Kidney (tissue), 14 donors: Measurements from ENCODE around the gene SNRPN. TPM values are rescaled to one million over a fixed set of nuclear protein-coding genes. Genes with fewer than 3 reads are reported as not detected.
A peak's percentile ranks its signal among the peaks of the same experiment; 100 is the strongest.

Experiments used
- DNase-seq, 5 donors: peaks; one replicate each; pipeline ENCODE4 v3.0.0-alpha.2; 2013 to 2020
- FAIRE-seq: peaks from 2 replicates; lab custom pipeline; 2012; peaks lifted over from hg19 to GRCh38; lab: Jason Lieb, UNC
- H3K27ac ChIP-seq, 2 donors: one replicate each; pipeline ENCODE4 v1.7.0; 2013; ENCODE audit warnings: low read depth in 2 of 2, low read length in 2 of 2, inconsistent platforms in 1 of 2
- H3K27me3 ChIP-seq: one replicate; pipeline ENCODE4 v1.7.1; 2013; ENCODE audit warnings: low read length, inconsistent platforms; ENCODE audit not compliant: control insufficient read depth, insufficient read depth
- H3K36me3 ChIP-seq, 3 donors: one replicate each; pipeline versions ENCODE4 v1.7.0 to v1.7.1; 2013; ENCODE audit warnings: low read length in 3 of 3, control low read depth in 1 of 3, inconsistent platforms in 1 of 3; ENCODE audit not compliant: insufficient read depth in 3 of 3, control insufficient read depth in 2 of 3
- H3K4me1 ChIP-seq, 3 donors: one replicate each; pipeline versions ENCODE4 v1.7.0 to v1.7.1; 2013; ENCODE audit warnings: low read length in 3 of 3, inconsistent platforms in 1 of 3, low read depth in 1 of 3; ENCODE audit not compliant: control insufficient read depth in 2 of 3, insufficient read depth in 2 of 3
- H3K4me3 ChIP-seq, 3 donors: one replicate each; pipeline versions ENCODE4 v1.7.0 to v1.8.1; 2013; ENCODE audit warnings: low read length in 3 of 3, control low read depth in 1 of 3, inconsistent platforms in 1 of 3
- H3K9ac ChIP-seq, 3 donors: one replicate each; pipeline versions ENCODE4 v1.7.0 to v1.7.1; 2013; ENCODE audit warnings: low read length in 3 of 3, control low read depth in 1 of 3, inconsistent platforms in 1 of 3
- H3K9me3 ChIP-seq, 3 donors: one replicate each; pipeline versions ENCODE4 v1.7.0 to v1.7.1; 2013; ENCODE audit warnings: low read length in 3 of 3, control low read depth in 1 of 3, inconsistent platforms in 1 of 3; ENCODE audit not compliant: control insufficient read depth in 2 of 3, insufficient read depth in 1 of 3
- intact Hi-C: fragments of 100-400 bp; cut with DNase I; formaldehyde crosslinking; loops from one replicate; pipeline ENCODE4 v1.11.1; 2022
- polyA plus RNA-seq: library from polyadenylated mRNA; stranded (reverse); fragments of 350-450 nt; fragmentation: Illumina TruSeq; extraction: RNeasy Lipid Tissue Mini Kit (QIAGEN cat#74804); gene quantifications from one replicate; pipeline ENCODE4 v1.2.3, GENCODE V29; 2014; ENCODE audit warnings: low read depth, low replicate concordance; ENCODE audit not compliant: insufficient read depth
- total RNA-seq: library from RNA; stranded (reverse); fragmentation: NEBNext Ultra II Directional; extraction: Animal tissue kit (Norgen Biotek cat#: 25700); gene quantifications from one replicate; pipeline ENCODE4 v1.2.1, GENCODE V29; 2021
- TF ChIP-seq, protein P1 (sequence below): IDR thresholded peaks from 3 replicates; pipeline ENCODE4 v1.5.1; 2012; ENCODE audit warnings: mild to moderate bottlenecking, moderate library complexity, borderline replicate concordance; ENCODE audit not compliant: insufficient read depth; ENCODE audit errors: extremely low read depth
- donor health status: control.
- donor health status: control.
- donor health status: control.
- donor health status: control.
- donor health status: control.
- donor health status: DM: yes; HTN: yes; CAD: no.
- donor health status: Normal renal cell carcinoma (clear cell type).

Gene SNRPN
- total and polyA plus RNA-seq, 2 donors from 2014 or later = 134 to 411 TPM

DNA sequence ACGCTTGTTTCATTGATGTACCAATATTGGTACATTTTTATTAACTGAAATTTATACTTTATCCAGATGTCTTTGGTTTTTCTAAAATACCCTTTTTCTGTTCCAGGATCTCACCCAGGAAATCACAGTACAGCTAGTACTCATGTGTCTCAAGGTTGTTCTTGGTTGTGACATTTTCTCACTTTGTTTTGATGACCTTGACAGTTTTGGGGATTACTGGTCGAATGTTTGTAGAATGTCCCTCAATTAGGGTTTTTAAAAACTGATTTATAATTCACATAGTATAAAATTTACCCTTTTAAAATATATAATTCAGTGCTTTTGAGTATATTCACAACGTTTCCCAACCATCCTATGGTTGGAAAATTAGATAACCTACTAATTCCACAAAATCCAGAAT lies 6.3 kb upstream of the SNRPN start:
- FAIRE-seq (no peak), DNase-seq (no peak)
- Histone ChIP-seq H3K4me3 (no peak overlapping the region), H3K9ac (no peak overlapping the region), H3K27ac (no peak overlapping the region), H3K27me3 (no peaks in the 10 kb centered on the region), H3K4me1 (no peaks in the 10 kb centered on the region), H3K9me3 (no peaks in the 10 kb centered on the region), H3K36me3 (no peaks in the 10 kb centered on the region)
- intact Hi-C loops = no loop called here
- TF ChIP-seq, protein P1, sequence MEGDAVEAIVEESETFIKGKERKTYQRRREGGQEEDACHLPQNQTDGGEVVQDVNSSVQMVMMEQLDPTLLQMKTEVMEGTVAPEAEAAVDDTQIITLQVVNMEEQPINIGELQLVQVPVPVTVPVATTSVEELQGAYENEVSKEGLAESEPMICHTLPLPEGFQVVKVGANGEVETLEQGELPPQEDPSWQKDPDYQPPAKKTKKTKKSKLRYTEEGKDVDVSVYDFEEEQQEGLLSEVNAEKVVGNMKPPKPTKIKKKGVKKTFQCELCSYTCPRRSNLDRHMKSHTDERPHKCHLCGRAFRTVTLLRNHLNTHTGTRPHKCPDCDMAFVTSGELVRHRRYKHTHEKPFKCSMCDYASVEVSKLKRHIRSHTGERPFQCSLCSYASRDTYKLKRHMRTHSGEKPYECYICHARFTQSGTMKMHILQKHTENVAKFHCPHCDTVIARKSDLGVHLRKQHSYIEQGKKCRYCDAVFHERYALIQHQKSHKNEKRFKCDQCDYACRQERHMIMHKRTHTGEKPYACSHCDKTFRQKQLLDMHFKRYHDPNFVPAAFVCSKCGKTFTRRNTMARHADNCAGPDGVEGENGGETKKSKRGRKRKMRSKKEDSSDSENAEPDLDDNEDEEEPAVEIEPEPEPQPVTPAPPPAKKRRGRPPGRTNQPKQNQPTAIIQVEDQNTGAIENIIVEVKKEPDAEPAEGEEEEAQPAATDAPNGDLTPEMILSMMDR = no peak

DNA sequence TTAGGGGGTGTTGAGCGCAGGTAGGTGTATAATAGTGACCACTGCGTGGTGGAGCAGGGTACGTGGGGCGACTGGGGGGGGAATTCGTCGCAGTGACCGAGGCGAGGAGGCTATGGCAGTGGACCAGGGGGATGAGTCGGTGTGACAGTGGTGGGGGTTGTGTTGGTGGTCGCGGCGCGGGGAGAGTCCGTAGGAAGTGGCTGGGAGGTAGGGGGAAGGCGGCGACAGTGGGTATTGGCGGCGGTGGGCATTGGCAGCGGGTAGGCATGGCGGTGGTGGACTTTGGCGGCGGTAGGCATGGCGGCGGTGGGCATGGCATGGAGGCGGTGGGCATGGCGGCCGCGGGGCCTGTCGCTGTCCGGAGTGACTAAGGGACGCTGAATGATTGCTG lies 739 bp downstream of the SNRPN start:
- no peaks in the 10 kb centered on the region for H3K36me3 ChIP-seq
- H3K9me3 ChIP-seq = no peaks in the 10 kb centered on the region
- peak overlapping the region; percentile 87 to 95 (median 88) for H3K9ac ChIP-seq
- FAIRE-seq (no peak), DNase-seq (peak; percentile 11 to 73 (median 21))
- TF ChIP-seq, protein P1 = no peak
- H3K27me3 ChIP-seq = no peaks in the 10 kb centered on the region
- H3K4me3 ChIP-seq = peak overlapping the region; percentile 85 to 98 (median 96)
- no peaks in the 10 kb centered on the region for H3K4me1 ChIP-seq
- intact Hi-C loops = no loop called here
- H3K27ac ChIP-seq = peak overlapping the region; percentile 82 to 93

GRCh38 chr15:24956111-24956838 lies 1.5 kb downstream of the SNRPN start:
- peak overlapping the region; percentile 82 to 93 for H3K27ac ChIP-seq
- H3K4me3 ChIP-seq = peak overlapping the region; percentile 85 to 98 (median 96)
- no peaks in the 10 kb centered on the region for H3K9me3 ChIP-seq
- intact Hi-C loops = no loop called here
- H3K9ac ChIP-seq = peak overlapping the region; percentile 87 to 95 (median 88)
- H3K36me3 ChIP-seq = no peaks in the 10 kb centered on the region
- no peaks in the 10 kb centered on the region for H3K4me1 ChIP-seq
- no peaks in the 10 kb centered on the region for H3K27me3 ChIP-seq
- FAIRE-seq (no peak), DNase-seq (peak; percentile 87 to 92 (median 90))
- TF ChIP-seq, protein P1 = no peak
